GM18526 (cell line): Measurements from ENCODE around the gene NDUFV3.

Experiments used
- POLR2A ChIP-seq: IDR thresholded peaks from 3 replicates; pipeline ENCODE4 v1.6.1; 2011; ENCODE audit not compliant: insufficient read length; ENCODE audit errors: extremely low read depth

Gene NDUFV3

GRCh38 chr21:42864815-42865775, 28.0 kb upstream of the NDUFV3 start:
- no peak for TF ChIP-seq POLR2A

GRCh38 chr21:42865776-42866160, 27.3 kb upstream of the NDUFV3 start:
- no peak for TF ChIP-seq POLR2A

GRCh38 chr21:42868196-42868595, 24.9 kb upstream of the NDUFV3 start:
- TF ChIP-seq POLR2A: no peak

- TF ChIP-seq POLR2A: no peak
Observed at GRCh38 chr21:42873096-42873495, 20.0 kb upstream of the NDUFV3 start.

DNA sequence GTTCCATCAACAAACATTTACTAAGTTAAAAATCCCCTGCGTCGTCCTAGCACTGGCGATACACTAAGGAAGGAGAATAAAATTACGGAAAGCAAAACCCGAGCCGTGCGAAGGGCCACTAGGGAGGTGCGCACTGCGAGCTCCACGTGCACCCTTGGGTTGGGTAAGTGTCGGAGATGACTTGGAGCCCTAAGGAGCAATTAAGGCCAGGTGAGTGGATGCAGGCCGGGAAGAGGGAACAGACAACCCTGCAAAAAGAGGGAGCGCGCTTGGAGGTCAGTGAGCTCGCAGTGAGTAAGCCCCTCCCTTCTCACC, 14.5 kb upstream of the NDUFV3 start:
- TF ChIP-seq POLR2A: no peak

- peak; percentile 96 for TF ChIP-seq POLR2A
Observed at GRCh38 chr21:42878993-42879787, 13.9 kb upstream of the NDUFV3 start, which contains the start of gene WDR4. WDR4 (minus strand) TSS chr21:42879539; CDS start chr21:42879495, 44 bp downstream.

GRCh38 chr21:42880352-42880751, 12.8 kb upstream of the NDUFV3 start:
- no peak for TF ChIP-seq POLR2A

DNA sequence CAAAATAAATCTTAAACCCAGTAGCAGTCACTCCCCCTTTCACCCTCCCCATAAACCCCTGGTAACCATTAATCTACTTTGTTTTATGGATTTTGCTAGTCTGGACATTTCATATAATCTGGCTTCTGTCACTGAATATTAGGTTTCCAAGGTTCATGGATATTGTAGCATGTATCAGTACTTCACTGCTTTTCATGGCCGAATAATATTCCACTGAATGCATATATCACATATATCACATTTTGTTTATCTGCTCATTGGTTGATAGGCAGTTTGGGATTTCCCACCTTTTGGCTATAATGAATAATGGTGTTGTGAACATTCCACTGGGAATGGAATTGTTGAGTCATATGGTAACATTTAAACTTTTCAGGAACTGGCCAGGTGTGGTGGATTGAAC, 9.2 kb upstream of the NDUFV3 start:
- no peak for TF ChIP-seq POLR2A

DNA sequence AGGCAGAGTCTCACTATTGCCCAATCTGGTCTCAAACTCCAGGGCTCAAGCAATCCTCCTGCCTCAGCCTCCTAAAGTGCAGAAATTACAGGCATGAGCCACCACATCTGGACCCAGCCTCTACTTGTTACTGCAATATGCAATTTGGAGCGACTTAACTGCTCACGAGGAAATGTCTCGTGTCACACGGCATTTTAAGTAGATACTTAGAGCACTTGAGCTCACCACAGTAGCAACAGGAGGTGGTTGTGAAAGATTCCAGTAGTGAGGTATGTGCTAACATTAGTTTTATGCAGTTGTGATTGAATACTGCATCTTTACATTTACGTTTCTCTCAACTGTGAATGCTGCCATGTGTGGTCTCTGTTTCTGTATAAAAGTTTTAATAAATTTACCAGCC, 5.8 kb upstream of the NDUFV3 start:
- TF ChIP-seq POLR2A: no peak

DNA sequence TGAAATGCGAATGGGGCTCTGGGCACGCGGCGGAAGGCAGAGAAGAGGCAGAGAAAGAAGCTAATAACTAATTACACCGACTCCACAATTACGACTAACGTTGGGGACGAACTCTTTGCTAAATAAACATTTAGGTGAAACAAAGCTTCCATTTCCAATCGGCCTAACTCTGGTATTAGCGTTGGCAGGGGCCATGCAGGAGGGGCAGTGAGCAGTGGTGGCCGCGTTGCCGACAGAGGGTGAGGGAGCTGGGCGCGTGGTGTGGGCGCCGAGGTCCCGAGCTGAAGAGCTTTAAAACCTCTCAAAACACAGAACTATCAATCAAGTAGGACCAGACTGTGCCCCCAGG, 553 bp upstream of the NDUFV3 start:
- no peak for TF ChIP-seq POLR2A

GRCh38 chr21:42900446-42900845, 7.3 kb downstream of the NDUFV3 start:
- no peak for TF ChIP-seq POLR2A

DNA sequence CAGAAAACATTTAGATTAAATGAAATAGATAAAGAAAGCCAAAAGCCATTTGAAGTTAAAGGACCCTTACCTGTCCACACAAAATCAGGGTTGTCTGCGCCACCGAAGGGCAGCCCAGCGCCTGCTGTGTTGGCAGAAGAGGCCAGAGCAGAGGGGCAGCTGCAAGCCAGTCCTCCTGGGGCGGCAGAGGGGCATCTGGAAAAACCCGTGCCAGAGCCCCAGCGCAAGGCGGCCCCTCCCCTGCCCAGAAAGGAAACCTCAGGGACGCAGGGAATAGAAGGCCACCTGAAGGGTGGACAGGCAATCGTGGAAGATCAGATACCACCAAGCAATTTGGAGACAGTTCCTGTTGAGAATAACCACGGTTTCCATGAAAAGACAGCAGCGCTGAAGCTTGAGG, 10.7 kb downstream of the NDUFV3 start:
- TF ChIP-seq POLR2A: no peak

DNA sequence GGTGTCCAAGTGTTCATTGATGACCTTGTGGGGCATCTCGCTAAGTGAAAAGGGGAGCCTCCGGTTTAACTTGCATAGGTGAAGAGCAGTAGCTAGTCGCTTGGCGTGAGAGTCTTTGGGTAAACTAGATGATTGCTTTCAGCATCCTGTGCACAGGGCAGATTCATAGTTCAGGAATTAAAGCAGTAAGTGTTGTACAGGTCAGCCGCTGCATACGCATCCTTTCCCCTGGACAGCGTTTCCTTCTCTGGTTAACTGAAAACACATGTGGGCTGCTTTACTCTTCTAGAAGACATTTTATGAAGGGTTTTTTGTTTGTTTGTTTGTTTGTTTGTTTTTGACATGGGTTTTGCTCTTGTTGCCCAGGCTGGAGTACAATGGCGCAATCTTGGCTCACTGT, 12.1 kb downstream of the NDUFV3 start:
- no peak for TF ChIP-seq POLR2A

- TF ChIP-seq POLR2A: no peak
Observed at GRCh38 chr21:42906233-42906632, 13.1 kb downstream of the NDUFV3 start.

DNA sequence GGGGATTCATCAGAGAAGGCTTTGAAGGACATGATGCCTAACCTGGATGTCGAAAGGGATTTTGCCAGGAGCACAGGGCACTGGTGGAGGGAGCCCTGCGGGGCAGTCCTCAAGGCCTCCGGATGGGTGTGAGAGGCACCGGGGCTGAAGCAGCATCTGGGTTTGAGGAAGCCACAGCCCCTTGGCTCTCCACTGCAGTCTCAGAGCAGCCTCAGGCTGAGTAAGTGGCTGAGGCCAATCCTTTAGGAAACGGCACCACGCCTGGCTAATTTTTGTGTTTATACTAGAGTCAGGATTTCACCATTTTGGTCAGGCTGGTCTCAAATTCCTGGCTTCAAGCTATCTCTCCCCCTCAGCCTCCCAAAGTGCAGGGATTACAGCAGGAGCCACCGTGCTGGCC, 20.4 kb downstream of the NDUFV3 start:
- TF ChIP-seq POLR2A: no peak

DNA sequence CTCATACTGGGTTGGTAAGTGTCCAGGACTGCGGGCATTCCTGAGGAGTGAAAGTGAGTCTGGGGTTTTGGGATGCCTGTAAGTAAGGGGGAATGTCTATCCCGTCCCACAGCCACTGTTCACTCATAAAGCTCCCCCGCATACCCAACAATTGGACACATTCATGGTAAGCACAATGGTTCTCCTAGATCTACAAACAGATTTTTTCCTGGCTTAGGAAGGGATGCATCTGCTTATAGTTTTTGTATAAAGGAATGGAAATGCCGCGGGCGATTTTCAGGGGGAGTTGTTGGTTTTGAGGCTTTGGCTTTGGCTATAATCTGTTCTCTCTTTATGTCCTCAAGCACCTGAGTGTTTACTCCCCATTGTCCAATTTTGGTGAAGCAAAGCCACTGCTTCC, 25.2 kb downstream of the NDUFV3 start:
- TF ChIP-seq POLR2A: no peak

DNA sequence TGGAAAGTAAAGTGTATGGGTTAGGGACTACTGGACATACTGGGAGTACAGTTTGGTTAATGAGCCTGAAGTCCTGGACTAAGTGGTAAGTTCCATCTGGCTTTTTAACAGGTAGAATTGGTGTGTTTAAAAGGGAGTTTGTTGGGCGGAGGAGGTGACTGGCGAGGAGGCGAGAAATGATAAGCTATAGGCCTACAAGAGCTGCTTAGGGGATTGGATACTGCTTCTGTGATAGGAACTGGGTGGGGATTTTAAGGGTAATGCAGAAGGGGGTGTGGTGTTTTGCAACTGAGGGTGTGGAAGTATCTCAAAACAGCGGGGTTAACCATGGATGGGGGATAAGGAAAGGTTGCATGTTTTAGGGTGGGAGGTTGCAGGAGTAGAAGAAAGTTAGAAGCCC, 28.8 kb downstream of the NDUFV3 start:
- no peak for TF ChIP-seq POLR2A

- TF ChIP-seq POLR2A: no peak
Observed at GRCh38 chr21:42922918-42923317, 29.8 kb downstream of the NDUFV3 start.
